ENCODE data around the gene MYO5C. TPM values are rescaled to one million over a fixed set of nuclear protein-coding genes. Genes with fewer than 3 reads are reported as not detected.

MYO5C gene
- total and polyA plus RNA-seq, 10 of the 15 experiments (the other 5 are each of a cell fraction or from before 2014, with no cell fraction given): 0.29 to 1.3 (median 0.75) TPM

DNA sequence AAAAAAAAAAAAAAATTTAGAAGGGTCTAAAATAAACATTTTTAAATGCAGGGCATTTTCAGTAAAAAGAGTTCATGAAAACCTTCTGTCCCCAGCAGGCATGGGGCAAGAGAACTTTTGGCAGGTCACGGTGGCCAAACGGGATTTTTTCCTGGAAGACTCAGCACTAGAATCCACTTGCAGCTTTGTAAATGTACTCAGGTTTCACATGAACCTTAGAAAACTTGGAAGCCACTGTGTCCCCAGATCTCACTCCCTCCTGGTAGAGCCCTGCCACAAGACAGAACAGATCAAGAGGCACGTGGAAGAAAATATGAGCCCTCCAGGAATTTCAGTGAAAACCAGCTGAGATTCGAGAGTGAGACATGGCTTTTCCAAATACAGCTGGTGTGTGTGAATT is 102.3 kb downstream of the MYO5C start:
- FAIRE-seq (no peak), DNase-seq (ENCODE audit: low read depth, low spot score) (no peak), ATAC-seq (no peak)
- ChIA-PET CTCF (interaction anchor here (1.0 to 2.4 kb wide), 4 partner anchors 9 to 24 kb away, joined by 3 to 23 read pairs (median 7); no protein-coding TSS in a partner anchor), SMC1A (ENCODE audit: uncharacterized antibody, unreplicated experiment) (interaction anchor here (1.0 to 2.2 kb wide), 5 partner anchors 9 to 28 kb away, joined by 3 to 10 read pairs (median 5); no protein-coding TSS in a partner anchor), POLR2A (interaction anchor here (0.9 kb wide), 1 partner anchor 9 kb away, joined by 3 read pairs; no protein-coding TSS in a partner anchor), RAD21 (ENCODE audit: unreplicated experiment) (interaction anchor here (2.0 kb wide), 1 partner anchor 9 kb away, joined by 5 read pairs; no protein-coding TSS in a partner anchor)
- no peaks in the 10 kb centered on the region for H3K79me2 ChIP-seq (ENCODE audit: control insufficient read depth, insufficient read depth, low read length)
- no peaks in the 10 kb centered on the region for H3K36me3 ChIP-seq (ENCODE audit: control insufficient read depth in 2 of 2, insufficient read depth in 2 of 2, low read length in 1 of 2)
- H3K27ac ChIP-seq (ENCODE audit: control insufficient read depth, insufficient read depth): no peak overlapping the region
- in situ Hi-C loops (cut with MboI): no loop called here
- no peaks in the 10 kb centered on the region for H4K20me1 ChIP-seq (ENCODE audit: control insufficient read depth, insufficient read depth)
- no peaks in the 10 kb centered on the region for H3K27me3 ChIP-seq (replicated peaks in 1 of 2; ENCODE audit: control insufficient read depth in 2 of 2, insufficient read depth in 2 of 2, low read length in 1 of 2)
- no TSS peak for BruUV-seq (replicated peaks)
- intact Hi-C loops (cut with micrococcal nuclease; ENCODE audit: unreplicated experiment): no loop called here
- no peaks in the 10 kb centered on the region; the same call in 2 of the 3 replicates for H3K9me3 ChIP-seq (replicated peaks; ENCODE audit: control insufficient read depth, insufficient read depth, low read length)
- H3K4me3 ChIP-seq: no peak overlapping the region
- H3K4me1 ChIP-seq (ENCODE audit: control insufficient read depth, insufficient read depth, low read length): peaks cover 3% of the 10 kb centered on the region; the same call in 1 of the 2 replicates
- no peak overlapping the region for H3K9ac ChIP-seq (ENCODE audit: control insufficient read depth, insufficient read depth, low read length)
- 67% methylated on average over 4 of the region's 4 CpGs for WGBS (ENCODE audit: insufficient coverage, insufficient replicate concordance, low lambda C conversion rate, missing lambda C conversion rate)
- H3K4me2 ChIP-seq (ENCODE audit: control insufficient read depth, insufficient read depth): no peak overlapping the region
- no peak overlapping the region for H2AFZ ChIP-seq (ENCODE audit: control insufficient read depth, low read depth, low read length)
- TF ChIP-seq, protein P1, sequence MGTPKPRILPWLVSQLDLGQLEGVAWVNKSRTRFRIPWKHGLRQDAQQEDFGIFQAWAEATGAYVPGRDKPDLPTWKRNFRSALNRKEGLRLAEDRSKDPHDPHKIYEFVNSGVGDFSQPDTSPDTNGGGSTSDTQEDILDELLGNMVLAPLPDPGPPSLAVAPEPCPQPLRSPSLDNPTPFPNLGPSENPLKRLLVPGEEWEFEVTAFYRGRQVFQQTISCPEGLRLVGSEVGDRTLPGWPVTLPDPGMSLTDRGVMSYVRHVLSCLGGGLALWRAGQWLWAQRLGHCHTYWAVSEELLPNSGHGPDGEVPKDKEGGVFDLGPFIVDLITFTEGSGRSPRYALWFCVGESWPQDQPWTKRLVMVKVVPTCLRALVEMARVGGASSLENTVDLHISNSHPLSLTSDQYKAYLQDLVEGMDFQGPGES (IDR thresholded peaks at IDR 0.05): no peak
- TF ChIP-seq SIN3A (IDR thresholded peaks at IDR 0.05; ENCODE audit: low read depth, low read length) (no peak), MEF2B (IDR thresholded peaks at IDR 0.05; ENCODE audit: partially characterized antibody, poor library complexity, severe bottlenecking) (no peak), SREBF2 (IDR thresholded peaks at IDR 0.05; ENCODE audit: low read length) (no peak), MYB (IDR thresholded peaks at IDR 0.05; ENCODE audit: borderline replicate concordance, low read depth, low read length) (no peak), GABPA (IDR thresholded peaks at IDR 0.05; ENCODE audit: low read depth) (no peak), JUNB (IDR thresholded peaks at IDR 0.05) (no peak), STAT3 (IDR thresholded peaks at IDR 0.05; ENCODE audit: low read depth, low read length) (no peak), NR2F1 (conservative IDR thresholded peaks at IDR 0.05) (no peak), YY1 (IDR thresholded peaks at IDR 0.05; ENCODE audit: low read depth, low read length) (no peak), TARDBP (IDR thresholded peaks at IDR 0.05; ENCODE audit: borderline replicate concordance) (no peak)
- TF ChIP-seq, protein P2, sequence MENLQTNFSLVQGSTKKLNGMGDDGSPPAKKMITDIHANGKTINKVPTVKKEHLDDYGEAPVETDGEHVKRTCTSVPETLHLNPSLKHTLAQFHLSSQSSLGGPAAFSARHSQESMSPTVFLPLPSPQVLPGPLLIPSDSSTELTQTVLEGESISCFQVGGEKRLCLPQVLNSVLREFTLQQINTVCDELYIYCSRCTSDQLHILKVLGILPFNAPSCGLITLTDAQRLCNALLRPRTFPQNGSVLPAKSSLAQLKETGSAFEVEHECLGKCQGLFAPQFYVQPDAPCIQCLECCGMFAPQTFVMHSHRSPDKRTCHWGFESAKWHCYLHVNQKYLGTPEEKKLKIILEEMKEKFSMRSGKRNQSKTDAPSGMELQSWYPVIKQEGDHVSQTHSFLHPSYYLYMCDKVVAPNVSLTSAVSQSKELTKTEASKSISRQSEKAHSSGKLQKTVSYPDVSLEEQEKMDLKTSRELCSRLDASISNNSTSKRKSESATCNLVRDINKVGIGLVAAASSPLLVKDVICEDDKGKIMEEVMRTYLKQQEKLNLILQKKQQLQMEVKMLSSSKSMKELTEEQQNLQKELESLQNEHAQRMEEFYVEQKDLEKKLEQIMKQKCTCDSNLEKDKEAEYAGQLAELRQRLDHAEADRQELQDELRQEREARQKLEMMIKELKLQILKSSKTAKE (IDR thresholded peaks at IDR 0.05; ENCODE audit: low read depth, poor library complexity, severe bottlenecking): no peak
- TF ChIP-seq, protein P3, sequence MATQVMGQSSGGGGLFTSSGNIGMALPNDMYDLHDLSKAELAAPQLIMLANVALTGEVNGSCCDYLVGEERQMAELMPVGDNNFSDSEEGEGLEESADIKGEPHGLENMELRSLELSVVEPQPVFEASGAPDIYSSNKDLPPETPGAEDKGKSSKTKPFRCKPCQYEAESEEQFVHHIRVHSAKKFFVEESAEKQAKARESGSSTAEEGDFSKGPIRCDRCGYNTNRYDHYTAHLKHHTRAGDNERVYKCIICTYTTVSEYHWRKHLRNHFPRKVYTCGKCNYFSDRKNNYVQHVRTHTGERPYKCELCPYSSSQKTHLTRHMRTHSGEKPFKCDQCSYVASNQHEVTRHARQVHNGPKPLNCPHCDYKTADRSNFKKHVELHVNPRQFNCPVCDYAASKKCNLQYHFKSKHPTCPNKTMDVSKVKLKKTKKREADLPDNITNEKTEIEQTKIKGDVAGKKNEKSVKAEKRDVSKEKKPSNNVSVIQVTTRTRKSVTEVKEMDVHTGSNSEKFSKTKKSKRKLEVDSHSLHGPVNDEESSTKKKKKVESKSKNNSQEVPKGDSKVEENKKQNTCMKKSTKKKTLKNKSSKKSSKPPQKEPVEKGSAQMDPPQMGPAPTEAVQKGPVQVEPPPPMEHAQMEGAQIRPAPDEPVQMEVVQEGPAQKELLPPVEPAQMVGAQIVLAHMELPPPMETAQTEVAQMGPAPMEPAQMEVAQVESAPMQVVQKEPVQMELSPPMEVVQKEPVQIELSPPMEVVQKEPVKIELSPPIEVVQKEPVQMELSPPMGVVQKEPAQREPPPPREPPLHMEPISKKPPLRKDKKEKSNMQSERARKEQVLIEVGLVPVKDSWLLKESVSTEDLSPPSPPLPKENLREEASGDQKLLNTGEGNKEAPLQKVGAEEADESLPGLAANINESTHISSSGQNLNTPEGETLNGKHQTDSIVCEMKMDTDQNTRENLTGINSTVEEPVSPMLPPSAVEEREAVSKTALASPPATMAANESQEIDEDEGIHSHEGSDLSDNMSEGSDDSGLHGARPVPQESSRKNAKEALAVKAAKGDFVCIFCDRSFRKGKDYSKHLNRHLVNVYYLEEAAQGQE (IDR thresholded peaks at IDR 0.05; ENCODE audit: low read depth, low read length): no peak
- TF ChIP-seq, protein P4, sequence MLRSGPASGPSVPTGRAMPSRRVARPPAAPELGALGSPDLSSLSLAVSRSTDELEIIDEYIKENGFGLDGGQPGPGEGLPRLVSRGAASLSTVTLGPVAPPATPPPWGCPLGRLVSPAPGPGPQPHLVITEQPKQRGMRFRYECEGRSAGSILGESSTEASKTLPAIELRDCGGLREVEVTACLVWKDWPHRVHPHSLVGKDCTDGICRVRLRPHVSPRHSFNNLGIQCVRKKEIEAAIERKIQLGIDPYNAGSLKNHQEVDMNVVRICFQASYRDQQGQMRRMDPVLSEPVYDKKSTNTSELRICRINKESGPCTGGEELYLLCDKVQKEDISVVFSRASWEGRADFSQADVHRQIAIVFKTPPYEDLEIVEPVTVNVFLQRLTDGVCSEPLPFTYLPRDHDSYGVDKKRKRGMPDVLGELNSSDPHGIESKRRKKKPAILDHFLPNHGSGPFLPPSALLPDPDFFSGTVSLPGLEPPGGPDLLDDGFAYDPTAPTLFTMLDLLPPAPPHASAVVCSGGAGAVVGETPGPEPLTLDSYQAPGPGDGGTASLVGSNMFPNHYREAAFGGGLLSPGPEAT (IDR thresholded peaks at IDR 0.05; ENCODE audit: low read depth): no peak
- TF ChIP-seq, protein P5, sequence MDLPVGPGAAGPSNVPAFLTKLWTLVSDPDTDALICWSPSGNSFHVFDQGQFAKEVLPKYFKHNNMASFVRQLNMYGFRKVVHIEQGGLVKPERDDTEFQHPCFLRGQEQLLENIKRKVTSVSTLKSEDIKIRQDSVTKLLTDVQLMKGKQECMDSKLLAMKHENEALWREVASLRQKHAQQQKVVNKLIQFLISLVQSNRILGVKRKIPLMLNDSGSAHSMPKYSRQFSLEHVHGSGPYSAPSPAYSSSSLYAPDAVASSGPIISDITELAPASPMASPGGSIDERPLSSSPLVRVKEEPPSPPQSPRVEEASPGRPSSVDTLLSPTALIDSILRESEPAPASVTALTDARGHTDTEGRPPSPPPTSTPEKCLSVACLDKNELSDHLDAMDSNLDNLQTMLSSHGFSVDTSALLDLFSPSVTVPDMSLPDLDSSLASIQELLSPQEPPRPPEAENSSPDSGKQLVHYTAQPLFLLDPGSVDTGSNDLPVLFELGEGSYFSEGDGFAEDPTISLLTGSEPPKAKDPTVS (IDR thresholded peaks at IDR 0.05; ENCODE audit: low read depth, low read length): no peak

Measured in GM12878 (cell line).